Measurements from ENCODE around the gene DHX32. TPM values are rescaled to one million over a fixed set of nuclear protein-coding genes. Genes with fewer than 3 reads are reported as not detected.

DHX32 gene
- polyA plus RNA-seq, 3 donors from 2014 or later: 17.5 to 28.8 (median 19.0) TPM

- DNase-seq: no peak
- Mint-ChIP-seq H3K4me1 (peaks cover 0 to 3% of the 10 kb centered on the region in 2 donors), H3K27ac (no peak overlapping the region), H3K27me3 (ENCODE audit: low read depth in 3 of 3) (peaks cover 0 to 2% (median 0%) of the 10 kb centered on the region in 3 donors), H3K4me3 (no peak overlapping the region), H3K9me3 (no peaks in the 10 kb centered on the region), H3K36me3 (peaks cover 5 to 46% (median 11%) of the 10 kb centered on the region in 3 donors)
These were observed 81.5 kb downstream of the DHX32 start for GRCh38 chr10:125799451-125800182.

- Mint-ChIP-seq H3K36me3 (peaks cover 15 to 55% (median 16%) of the 10 kb centered on the region in 3 donors), H3K27me3 (ENCODE audit: low read depth in 3 of 3) (peaks cover 0 to 2% (median 0%) of the 10 kb centered on the region in 3 donors), H3K4me1 (peaks cover 6 to 9% of the 10 kb centered on the region in 2 donors), H3K9me3 (no peaks in the 10 kb centered on the region), H3K27ac (no peak overlapping the region), H3K4me3 (no peak overlapping the region)
- DNase-seq: no peak
These were observed 83.0 kb downstream of the DHX32 start for GRCh38 chr10:125797994-125798662.

DNA sequence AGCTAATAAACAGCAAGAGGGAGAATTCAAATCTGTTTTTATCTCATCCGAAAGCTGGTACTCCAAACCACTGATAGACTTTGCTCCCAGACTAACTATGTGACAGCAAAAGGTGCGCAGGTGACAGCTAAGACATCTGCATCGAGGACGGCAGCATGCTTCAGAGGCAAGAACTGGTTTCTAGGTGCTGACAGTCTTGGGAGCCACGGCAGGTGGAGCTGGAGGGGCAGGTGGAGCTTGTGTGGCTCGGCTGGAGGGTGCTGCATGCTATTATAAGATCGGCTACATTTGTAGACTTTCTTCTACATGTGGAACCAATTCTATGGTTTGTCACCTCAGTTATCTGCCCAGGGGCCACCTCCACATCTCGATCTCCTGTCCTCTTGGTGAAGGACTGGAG lies 83.7 kb downstream of the DHX32 start:
- Mint-ChIP-seq H3K9me3 (no peaks in the 10 kb centered on the region), H3K36me3 (peaks cover 15 to 52% (median 16%) of the 10 kb centered on the region in 3 donors), H3K27me3 (ENCODE audit: low read depth in 3 of 3) (peaks cover 0 to 2% (median 2%) of the 10 kb centered on the region in 3 donors), H3K4me3 (no peak overlapping the region), H3K4me1 (peaks cover 12 to 16% of the 10 kb centered on the region in 2 donors), H3K27ac (no peak overlapping the region)
- DNase-seq: no peak

DNA sequence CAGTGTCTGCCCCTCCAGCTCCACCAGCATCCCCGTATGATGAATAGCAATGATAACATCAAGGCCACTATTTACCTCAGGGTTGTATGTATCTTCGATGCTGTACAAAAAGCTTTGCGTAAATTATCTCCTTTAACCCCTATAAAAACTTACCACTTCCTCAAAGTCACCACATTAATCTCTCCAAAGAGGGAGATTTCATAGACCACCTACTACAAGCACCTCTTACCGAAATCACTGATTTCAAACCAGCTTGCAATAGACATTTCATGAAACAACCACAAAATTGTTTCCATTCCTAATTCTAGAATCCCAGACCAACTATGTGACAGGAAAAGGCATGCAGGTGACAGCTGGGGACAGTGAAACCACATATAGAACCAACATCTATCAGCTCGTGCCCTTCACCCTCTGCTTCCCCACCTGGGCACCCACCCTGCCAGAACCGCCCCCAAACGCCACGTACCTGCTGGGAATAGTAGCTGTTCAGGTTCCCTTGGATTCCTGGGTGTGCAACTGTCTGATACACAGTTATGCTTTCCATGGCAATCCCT lies 85.4 kb downstream of the DHX32 start:
- Mint-ChIP-seq H3K27ac (peak overlapping the region in 3 of 6 donors; percentile 9 to 57 (median 11)), H3K9me3 (no peaks in the 10 kb centered on the region), H3K4me3 (no peak overlapping the region), H3K4me1 (peaks cover 20 to 30% of the 10 kb centered on the region in 2 donors), H3K36me3 (peaks cover 16 to 54% (median 22%) of the 10 kb centered on the region in 3 donors), H3K27me3 (ENCODE audit: low read depth in 3 of 3) (peaks cover 0 to 2% (median 2%) of the 10 kb centered on the region in 3 donors)
- no peak for DNase-seq

DNA sequence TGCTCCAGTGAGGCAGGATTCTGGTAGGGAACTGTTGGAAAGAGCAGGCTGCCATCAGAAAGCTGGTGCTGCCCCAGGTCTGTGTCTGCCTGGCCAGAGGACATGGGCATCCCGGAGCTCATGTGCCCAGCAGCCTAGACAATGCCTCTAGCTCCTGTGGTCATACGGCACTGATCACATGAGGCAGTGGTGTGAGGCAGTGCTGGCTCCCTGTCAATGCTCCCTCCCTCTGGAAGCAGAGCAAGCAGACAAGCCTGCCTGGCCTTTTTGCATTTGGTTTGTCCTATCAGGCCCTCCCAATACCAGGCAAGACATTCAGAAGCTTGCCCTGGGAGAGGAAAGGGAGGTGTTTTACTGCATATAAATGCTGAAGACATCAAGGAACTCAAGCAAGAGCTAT lies 86.0 kb downstream of the DHX32 start:
- Mint-ChIP-seq H3K27ac (no peak overlapping the region), H3K36me3 (peaks cover 16 to 55% (median 24%) of the 10 kb centered on the region in 3 donors), H3K4me1 (peaks cover 21 to 33% of the 10 kb centered on the region in 2 donors)

DNA sequence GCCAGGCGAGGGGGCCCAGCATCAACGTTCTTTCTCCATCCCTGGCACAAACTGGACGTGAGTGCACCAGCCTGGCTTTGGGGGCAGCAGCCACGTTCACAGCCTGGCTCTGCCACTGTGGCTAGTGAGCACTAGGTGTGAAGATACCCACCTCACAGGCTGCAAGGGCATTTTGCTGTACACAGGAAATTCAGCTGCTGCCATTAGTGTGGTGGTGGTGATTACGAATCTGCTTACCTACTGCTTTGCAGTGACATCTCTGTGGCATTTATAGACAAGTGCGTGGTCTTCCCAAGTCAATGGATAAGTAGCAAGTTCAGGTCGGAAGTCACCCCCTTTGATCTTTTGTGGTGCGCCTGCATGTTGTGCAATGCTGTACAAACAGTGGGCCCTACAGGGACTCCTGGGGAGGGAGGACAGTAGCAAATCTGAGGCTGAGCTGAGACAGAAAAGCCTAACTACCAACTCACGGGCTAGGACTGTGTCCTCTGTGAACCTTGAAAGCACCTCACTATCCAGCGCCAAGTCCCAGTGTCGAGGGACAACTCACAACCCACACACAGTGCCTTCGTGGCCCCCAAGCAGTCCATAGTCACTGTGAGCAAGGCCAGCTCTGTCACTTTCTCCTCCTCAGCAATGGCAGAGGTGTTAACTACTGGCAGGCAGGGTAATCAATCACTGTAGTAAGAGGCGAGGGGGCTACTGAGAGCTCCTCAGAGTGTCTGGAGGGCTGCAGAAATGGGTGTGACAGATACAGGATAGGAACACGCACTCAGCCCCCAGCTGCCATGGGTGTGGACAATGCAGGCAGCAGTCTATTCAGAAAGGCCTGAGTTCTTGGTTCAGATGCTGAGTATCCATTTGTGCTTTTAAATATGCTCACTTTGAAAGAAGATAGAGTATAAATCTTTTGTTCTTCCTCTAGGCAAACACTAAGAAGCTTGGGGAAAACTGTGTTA lies 88.5 kb downstream of the DHX32 start:
- H3K27me3 Mint-ChIP-seq (ENCODE audit: low read depth in 3 of 3): peaks cover 0 to 2% (median 0%) of the 10 kb centered on the region in 3 donors
- H3K4me1 Mint-ChIP-seq: peaks cover 40 to 57% of the 10 kb centered on the region in 2 donors
- DNase-seq: peak; percentile 67 to 73 (median 70)
- H3K9me3 Mint-ChIP-seq: no peaks in the 10 kb centered on the region
- peak overlapping the region; percentile 75 to 93 (median 90) for H3K27ac Mint-ChIP-seq
- H3K36me3 Mint-ChIP-seq: peaks cover 16 to 55% (median 30%) of the 10 kb centered on the region in 3 donors
- peak overlapping the region in 4 of 5 donors; percentile 5 to 21 (median 13) for H3K4me3 Mint-ChIP-seq

More for the DNA sequence above, 86.0 kb downstream of the DHX32 start:
- DNase-seq: no peak
- Mint-ChIP-seq H3K27me3 (ENCODE audit: low read depth in 3 of 3) (peaks cover 0 to 2% (median 0%) of the 10 kb centered on the region in 3 donors), H3K4me3 (no peak overlapping the region), H3K9me3 (no peaks in the 10 kb centered on the region)

GRCh38 chr10:125788156-125789034 lies 92.7 kb downstream of the DHX32 start:
- peaks cover 0 to 2% (median 0%) of the 10 kb centered on the region in 3 donors for H3K27me3 Mint-ChIP-seq (ENCODE audit: low read depth in 3 of 3)
- H3K4me1 Mint-ChIP-seq: peaks cover 38 to 53% of the 10 kb centered on the region in 2 donors
- DNase-seq: peak; percentile 5 to 10 (median 7)
- H3K4me3 Mint-ChIP-seq: peak overlapping the region in 2 of 5 donors; percentile 14 to 36
- peak overlapping the region; percentile 40 to 76 (median 59) for H3K27ac Mint-ChIP-seq
- no peaks in the 10 kb centered on the region for H3K9me3 Mint-ChIP-seq
- H3K36me3 Mint-ChIP-seq: peaks cover 5 to 34% (median 25%) of the 10 kb centered on the region in 3 donors

Other genes with a start within 250 kb of the DHX32 start
- gene TEX36, start 198.1 kb downstream of the DHX32 start, polyA plus RNA-seq: not detected
- 10 to 100 TPM in 1 of 3 donors, 1 to 10 TPM in 2; 5.6 to 12.5 (median 8.6) TPM for gene EDRF1, start 161.6 kb downstream of the DHX32 start, polyA plus RNA-seq
- not detected for gene MMP21, start 105.5 kb downstream of the DHX32 start, polyA plus RNA-seq
- gene UROS, start 58.0 kb downstream of the DHX32 start, polyA plus RNA-seq: 100 to 1,000 TPM in 1 of 3 donors, 10 to 100 TPM in 2; 73.6 to 118 (median 95.1) TPM
- gene BCCIP, start 57.7 kb downstream of the DHX32 start, polyA plus RNA-seq: 10 to 100 TPM; 53.8 to 74.9 (median 63.6) TPM
- gene FANK1, start 15.3 kb upstream of the DHX32 start, polyA plus RNA-seq: not detected